IgD-negative memory B cell (primary cell): Measurements from ENCODE around the gene C1orf35. TPM values are rescaled to one million over a fixed set of nuclear protein-coding genes. Genes with fewer than 3 reads are reported as not detected.

Experiments
- polyA plus RNA-seq: library from polyadenylated mRNA; unstranded; fragments of 300-500 nt; fragmentation: Illumina TruSeq; gene quantifications from one replicate; pipeline ENCODE4 v1.2.3, GENCODE V29; 2021

The C1orf35 gene
- polyA plus RNA-seq, 1 donor from 2014 or later: 15.8 TPM

Other genes starting within 250 kb of the C1orf35 start
- not detected for gene WNT9A, start 155.4 kb downstream of the C1orf35 start, polyA plus RNA-seq
- not detected for gene WNT3A, start 96.3 kb downstream of the C1orf35 start, polyA plus RNA-seq
- 428 TPM for gene ARF1, start 20.6 kb downstream of the C1orf35 start, polyA plus RNA-seq
- gene MRPL55, start 6.0 kb upstream of the C1orf35 start, polyA plus RNA-seq: 146 TPM
- gene GUK1, start 37.0 kb upstream of the C1orf35 start, polyA plus RNA-seq: 250 TPM
- gene GJC2, start 46.6 kb upstream of the C1orf35 start, polyA plus RNA-seq: not detected
- gene IBA57, start 62.5 kb upstream of the C1orf35 start, polyA plus RNA-seq: 3.3 TPM
- gene OBSCN, start 104.7 kb upstream of the C1orf35 start, polyA plus RNA-seq: 2.3 TPM